Kidney epithelial cell (primary cell): ENCODE results near the gene FSTL5. TPM values are rescaled to one million over a fixed set of nuclear protein-coding genes. Genes with fewer than 3 reads are reported as not detected.

ENCODE experiments used
- DNase-seq: peaks from one replicate; pipeline ENCODE4 v3.0.0-alpha.2; 2010; ENCODE audit warnings: low read depth
- H3K27me3 ChIP-seq: 2 replicates; pipeline ENCODE4 v1.6.0; 2011; ENCODE audit warnings: low read length; ENCODE audit not compliant: control insufficient read depth, insufficient read depth
- H3K36me3 ChIP-seq: 2 replicates; pipeline ENCODE4 v1.5.1; 2011; ENCODE audit warnings: low read length; ENCODE audit not compliant: control insufficient read depth, insufficient read depth
- H3K4me3 ChIP-seq: 2 replicates; pipeline ENCODE4 v1.5.1; 2011; ENCODE audit warnings: low read depth, mild to moderate bottlenecking, control low read depth, low read length
- CTCF ChIP-seq: IDR thresholded peaks from 2 replicates; pipeline ENCODE4 v1.5.1; 2011; ENCODE audit warnings: mild to moderate bottlenecking, moderate library complexity, low read length, control low read depth, inconsistent platforms; ENCODE audit not compliant: insufficient read depth, poor library complexity, severe bottlenecking
- total RNA-seq: library from RNA; depleted of rRNA; stranded (reverse); fragments of >200 nt; gene quantifications from 2 replicates; pipeline ENCODE4 v1.2.3, GENCODE V29; 2015

The FSTL5 gene
- total RNA-seq, 1 donor from 2014 or later, result not detected

DNA sequence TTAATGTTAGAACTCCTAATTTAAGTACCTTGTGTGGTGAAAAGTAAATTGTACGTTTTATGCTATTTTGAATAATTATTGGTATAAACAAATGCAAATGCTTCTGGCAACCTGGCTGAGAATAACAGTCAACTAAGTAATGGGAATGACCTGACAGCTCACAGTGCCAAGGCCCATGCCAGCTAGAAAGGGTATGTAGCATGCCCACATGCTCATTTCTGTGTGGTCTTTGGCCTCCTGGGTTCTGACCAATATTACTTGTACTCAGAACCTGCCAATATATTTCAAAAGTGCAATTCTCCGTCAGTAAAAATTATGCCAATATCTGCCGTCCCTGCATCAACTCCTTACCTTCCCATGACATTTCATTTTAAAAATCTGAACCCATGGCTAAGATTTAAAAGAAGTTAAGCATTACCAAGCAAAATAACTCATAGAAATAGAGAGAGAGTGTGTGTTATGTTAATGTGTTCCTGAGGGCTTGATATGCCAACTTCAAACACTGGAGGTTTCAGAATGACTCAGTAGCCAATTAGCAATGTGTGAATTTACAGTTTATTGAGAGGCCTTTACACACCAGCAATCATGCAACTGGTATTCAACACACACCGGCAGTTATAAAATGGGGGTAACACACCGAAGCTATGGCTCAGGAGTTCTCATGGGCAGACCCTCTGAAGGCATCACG lies 820.8 kb downstream of the FSTL5 start:
- TF ChIP-seq CTCF, result no peak
- H3K4me3 ChIP-seq, result no peak overlapping the region
- DNase-seq, result no peak

DNA sequence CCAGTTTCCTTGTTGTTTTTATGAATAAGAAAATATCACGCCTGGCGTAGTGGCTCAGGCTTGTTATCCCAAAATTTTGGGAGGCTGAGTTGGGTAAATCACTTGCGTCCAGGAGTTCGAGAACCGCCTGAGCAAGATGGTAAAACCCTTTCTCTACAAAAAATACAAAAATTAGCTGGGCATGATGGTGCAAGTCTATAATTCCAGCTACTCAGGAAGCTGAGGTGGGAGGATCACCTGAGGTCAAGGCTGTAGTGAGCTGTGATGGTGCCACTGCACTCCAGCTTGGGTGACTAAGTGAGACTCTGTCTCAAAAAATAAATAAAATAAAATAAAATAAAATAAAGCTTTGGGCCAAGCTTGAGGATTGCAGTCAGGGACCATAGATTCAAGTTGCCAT lies 827.2 kb downstream of the FSTL5 start:
- Histone ChIP-seq H3K4me3 (no peak overlapping the region), H3K36me3 (no peaks in the 10 kb centered on the region), H3K27me3 (no peaks in the 10 kb centered on the region)
- no peak for TF ChIP-seq CTCF
- no peak for DNase-seq

More for the DNA sequence above, 820.8 kb downstream of the FSTL5 start:
- Histone ChIP-seq H3K36me3 (no peaks in the 10 kb centered on the region), H3K27me3 (no peaks in the 10 kb centered on the region)

DNA sequence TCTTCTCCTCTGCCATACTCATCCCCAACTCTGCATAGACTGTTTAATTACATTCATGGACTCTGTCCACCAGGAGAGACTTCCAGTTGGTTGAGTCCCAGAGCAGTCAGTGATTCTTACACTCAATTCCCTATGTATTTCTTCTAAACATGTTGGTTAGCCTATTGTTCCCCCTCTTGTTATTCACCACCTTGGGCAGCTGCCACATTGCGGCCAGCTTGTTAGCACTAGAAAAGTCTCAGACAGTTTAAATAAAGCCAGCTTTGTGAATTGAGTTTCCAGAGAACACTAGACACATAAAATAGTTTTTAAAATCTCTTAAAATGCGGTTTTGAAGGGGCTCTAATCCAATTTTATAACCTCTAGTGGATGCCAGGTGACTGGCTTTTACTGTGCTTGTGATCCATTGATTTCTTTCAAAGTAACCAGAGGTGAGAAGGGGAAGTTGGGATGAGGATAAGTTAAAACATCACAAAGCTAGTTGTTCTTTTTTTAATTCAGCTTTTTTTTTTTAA lies 827.7 kb downstream of the FSTL5 start:
- TF ChIP-seq CTCF, result no peak
- no peaks in the 10 kb centered on the region for H3K27me3 ChIP-seq
- H3K36me3 ChIP-seq, result no peaks in the 10 kb centered on the region
- DNase-seq, result no peak
- H3K4me3 ChIP-seq, result no peak overlapping the region
